K562 (cell line): ENCODE results near the gene CMPK1. TPM values are rescaled to one million over a fixed set of nuclear protein-coding genes. Genes with fewer than 3 reads are reported as not detected.

Source experiments
- ATAC-seq: fragments of 200-7000 bp; cut with Tn5 transposase; 3 replicates; pipeline ENCODE4 v1.9.1; 2020; ENCODE audit warnings: moderate library complexity
- BruUV-seq: library from RNA; stranded (reverse); fragments of 400-500 nt; replicated peaks from 2 replicates; lab custom pipeline; 2021; lab: Mats Ljungman, UMichigan
- CTCF ChIA-PET: fragments of 300-600 bp; formaldehyde crosslinking; extraction: SDS; loops from one replicate; lab custom pipeline; 2021; ENCODE audit warnings: low intra/inter-chr PET ratio; lab: Yijun Ruan, JAX
- POLR2A ChIA-PET: fragments of 300-600, 350-650 bp; sonication (Branson Sonifier 250); formaldehyde crosslinking; extraction: SDS; loops from one replicate; lab custom pipeline; 2021; ENCODE audit warnings: antibody characterized with exemption, inconsistent platforms; lab: Yijun Ruan, JAX
- DNase-seq, 4 experiments: peaks; one replicate each; pipeline versions ENCODE4 v3.0.0 to v3.0.0-alpha.2; 2011 to 2018; ENCODE audit warnings: low spot score in 3 of 4, mixed read lengths in 3 of 4; ENCODE audit errors: extremely low read depth in 1 of 4
- FAIRE-seq: peaks from 2 replicates; lab custom pipeline; 2011; peaks lifted over from hg19 to GRCh38; lab: Jason Lieb, UNC
- H2AFZ ChIP-seq: 2 replicates; pipeline ENCODE4 v1.6.0; 2011; ENCODE audit warnings: low read depth, low read length, control low read depth, inconsistent platforms
- H3K27ac ChIP-seq: fragments of 200-600 bp; 3 replicates; pipeline ENCODE4 v1.8.0; 2011; ENCODE audit warnings: low read depth, mild to moderate bottlenecking, control low read depth, inconsistent platforms, low read length, moderate library complexity, mixed read lengths; ENCODE audit errors: extremely low read depth
- H3K27me3 ChIP-seq, 2 experiments: fragments of 300-600 bp in 1 of 2; 2 replicates in 1 of 2; 3 replicates in 1 of 2; pipeline versions ENCODE4 v1.6.0 to v1.8.0; 2011; ENCODE audit warnings: inconsistent platforms in 2 of 2, low read length in 2 of 2, mild to moderate bottlenecking in 1 of 2, mixed read lengths in 1 of 2, moderate library complexity in 1 of 2; ENCODE audit not compliant: control insufficient read depth in 2 of 2, insufficient read depth in 2 of 2
- H3K36me3 ChIP-seq: fragments of 300-600 bp; 3 replicates; pipeline ENCODE4 v1.8.0; 2011; ENCODE audit warnings: mild to moderate bottlenecking, low read length, inconsistent platforms; ENCODE audit not compliant: control insufficient read depth, insufficient read depth
- H3K4me1 ChIP-seq, 2 experiments: fragments of 200-600 bp in 1 of 2; replicated peaks in 1 of 2; 2 replicates in 1 of 2; 3 replicates in 1 of 2; pipeline versions ENCODE4 v1.5.1 to v1.8.0; 2011; ENCODE audit warnings: inconsistent platforms in 2 of 2, low read length in 2 of 2, mild to moderate bottlenecking in 1 of 2, mixed read lengths in 1 of 2, moderate library complexity in 1 of 2; ENCODE audit not compliant: control insufficient read depth in 2 of 2, insufficient read depth in 2 of 2
- H3K4me2 ChIP-seq: 2 replicates; pipeline ENCODE4 v1.6.1; 2011; ENCODE audit warnings: low read length, control low read depth, inconsistent platforms, mixed read lengths; ENCODE audit not compliant: insufficient read depth
- H3K4me3 ChIP-seq: fragments of 200-600 bp; sonication (generic), shearing (Covaris generic); 2 replicates; pipeline ENCODE4 v1.5.1; 2016; ENCODE audit warnings: control low read depth, inconsistent platforms
- H3K79me2 ChIP-seq: fragments of 200-600 bp; 3 replicates; pipeline ENCODE4 v1.8.0; 2011; ENCODE audit warnings: low read length, inconsistent platforms; ENCODE audit not compliant: control insufficient read depth, insufficient read depth
- H3K9ac ChIP-seq, 2 experiments: 2 replicates each; pipeline versions ENCODE4 v1.6.0 to v1.6.1; 2011; ENCODE audit warnings: low read depth in 2 of 2, low read length in 2 of 2, control low read depth in 1 of 2, inconsistent platforms in 1 of 2, mild to moderate bottlenecking in 1 of 2, mixed read lengths in 1 of 2; ENCODE audit not compliant: insufficient read depth in 1 of 2
- H3K9me1 ChIP-seq: one replicate; pipeline ENCODE4 v1.6.0; 2011; ENCODE audit warnings: inconsistent platforms, mild to moderate bottlenecking, low read length, moderate library complexity; ENCODE audit not compliant: control insufficient read depth, insufficient read depth
- H3K9me3 ChIP-seq: replicated peaks from 2 replicates; pipeline ENCODE4 v1.5.1; 2011; ENCODE audit warnings: low read depth, low read length, inconsistent platforms; ENCODE audit not compliant: control insufficient read depth, insufficient read depth
- H4K20me1 ChIP-seq: replicated peaks from 2 replicates; pipeline ENCODE4 v1.6.1; 2011; ENCODE audit warnings: low read length, inconsistent platforms, mixed read lengths; ENCODE audit not compliant: control insufficient read depth, insufficient read depth
- DDX20 ChIP-seq: fragments of 450-650 bp; IDR thresholded peaks from 2 replicates; pipeline ENCODE4 v1.6.1; 2016; ENCODE audit warnings: missing genetic modification characterization, low read depth, mild to moderate bottlenecking, missing compliant biosample characterization, moderate library complexity
- DLX4 ChIP-seq: fragments of 250-450 bp; sonication (Bioruptor Pico); IDR thresholded peaks from 2 replicates; pipeline ENCODE4 v1.6.1; 2021; ENCODE audit warnings: mild to moderate bottlenecking
- DNMT1 ChIP-seq: fragments of 450-650 bp; IDR thresholded peaks from 2 replicates; pipeline ENCODE4 v1.6.1; 2016; ENCODE audit warnings: antibody characterized with exemption, mild to moderate bottlenecking
- MTA2 ChIP-seq: fragments of 450-650 bp; IDR thresholded peaks from 2 replicates; pipeline ENCODE4 v1.6.1; 2016; ENCODE audit warnings: low read depth
- PHTF2 ChIP-seq: fragments of 250-450 bp; sonication (Bioruptor Pico); IDR thresholded peaks from 2 replicates; pipeline ENCODE4 v1.5.0; 2021; ENCODE audit warnings: mild to moderate bottlenecking
- SIN3A ChIP-seq, 2 experiments: fragments of 150-350 bp in 1 of 2; IDR thresholded peaks; 2 replicates each; pipeline ENCODE4 v1.6.1; 2011 to 2016; ENCODE audit warnings: borderline replicate concordance in 2 of 2, low read depth in 2 of 2, low read length in 2 of 2, mild to moderate bottlenecking in 2 of 2, moderate library complexity in 2 of 2; ENCODE audit not compliant: control insufficient read depth in 1 of 2
- SMARCA4 ChIP-seq: fragments of 450-650 bp; IDR thresholded peaks from 2 replicates; pipeline ENCODE4 v1.6.1; 2016
- USF1 ChIP-seq: sonication (generic); formaldehyde crosslinking; IDR thresholded peaks from 2 replicates; pipeline ENCODE4 v1.9.0; 2022; ENCODE audit warnings: mild to moderate bottlenecking, missing genetic modification reagents
- ZBTB33 ChIP-seq: sonication (generic); formaldehyde crosslinking; IDR thresholded peaks from 2 replicates; pipeline ENCODE4 v1.8.1; 2023; ENCODE audit warnings: mild to moderate bottlenecking, missing genetic modification reagents
- ZNF384 ChIP-seq: IDR thresholded peaks from 2 replicates; pipeline ENCODE4 v1.6.1; 2012; ENCODE audit warnings: low read depth, low read length, improper control_type of control experiment
- WGBS: fragments of 100-300 bp; shearing (Covaris generic); methylation state at CpG from one replicate; pipeline ENCODE4 v1.1.6; 2016; ENCODE audit warnings: low coverage, mixed read lengths; ENCODE audit not compliant: insufficient coverage; ENCODE audit errors: missing lambda C conversion rate; 5-methylcytosine and 5-hydroxymethylcytosine counted together
- in situ Hi-C: fragments of 300-500 bp; cut with MboI; formaldehyde crosslinking; loops from 4 replicates; pipeline ENCODE4 v1.15.0; 2018; ENCODE audit warnings: inconsistent platforms, mixed read lengths
- intact Hi-C: fragments of 100-400 bp; cut with micrococcal nuclease; formaldehyde crosslinking; loops from 2 replicates; pipeline ENCODE4 v1.14.2; 2022
- polyA plus RNA-seq, 8 experiments: library from polyadenylated mRNA; depleted of rRNA in 4 of 8; stranded (reverse) in 5 of 8; unstranded in 3 of 8; fragments of >200 nt; fragmentation: Nextera tagmentation in 2 of 8; fragmentation: Illumina TruSeq in 1 of 8; extraction: Ambion mirVana in 2 of 8; extraction: Trizol in 1 of 8; gene quantifications; 2 replicates each; pipeline versions ENCODE4 v1.2.1 to v1.2.3, GENCODE V29; 2011 to 2014; ENCODE audit warnings: inconsistent platforms in 1 of 8, missing spikeins in 1 of 8
- total RNA-seq, 7 experiments: library from RNA; depleted of rRNA in 6 of 7; stranded (reverse); fragments of >200 nt in 6 of 7; fragmentation: Illumina TruSeq in 2 of 7; extraction: Trizol in 2 of 7; gene quantifications; 2 replicates each; pipeline versions ENCODE4 v1.2.1 to v1.2.3, GENCODE V29; 2011 to 2021; ENCODE audit warnings: low replicate concordance in 1 of 7
- TF ChIP-seq, protein P1 (sequence below): fragments of 250-450 bp; sonication (Bioruptor Pico); IDR thresholded peaks from 2 replicates; pipeline ENCODE4 v1.8.0; 2021; ENCODE audit warnings: mild to moderate bottlenecking, moderate library complexity
- TF ChIP-seq, protein P2 (sequence below): fragments of 250-450 bp; sonication (Bioruptor Pico); IDR thresholded peaks from 2 replicates; pipeline ENCODE4 v1.9.0; 2021; ENCODE audit warnings: mild to moderate bottlenecking, inconsistent platforms

CMPK1 gene
- total and polyA plus RNA-seq, 9 of the 15 experiments (the other 6 are each of a cell fraction or from before 2014, with no cell fraction given), result 54.5 to 197 (median 116) TPM

DNA sequence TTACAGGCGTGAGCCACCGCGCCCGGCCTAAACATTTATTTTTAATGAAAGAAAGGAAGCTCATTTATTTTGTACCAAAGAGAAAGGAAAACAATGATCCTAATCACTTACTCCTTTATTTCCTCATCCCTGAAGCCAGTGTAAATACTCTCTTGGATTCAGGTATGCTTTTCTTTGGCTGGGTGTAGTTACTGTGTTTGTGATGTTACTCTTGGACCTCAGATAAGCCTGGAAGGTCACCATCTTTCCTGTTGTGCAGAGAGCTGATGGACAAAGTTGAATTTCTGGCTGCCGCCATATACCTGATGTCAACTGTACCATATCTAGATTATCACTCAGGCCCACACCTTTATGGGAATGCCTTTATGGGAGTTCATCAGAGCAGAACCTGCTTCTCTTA is 47.1 kb downstream of the CMPK1 start (continued):
- TF ChIP-seq, protein P1, sequence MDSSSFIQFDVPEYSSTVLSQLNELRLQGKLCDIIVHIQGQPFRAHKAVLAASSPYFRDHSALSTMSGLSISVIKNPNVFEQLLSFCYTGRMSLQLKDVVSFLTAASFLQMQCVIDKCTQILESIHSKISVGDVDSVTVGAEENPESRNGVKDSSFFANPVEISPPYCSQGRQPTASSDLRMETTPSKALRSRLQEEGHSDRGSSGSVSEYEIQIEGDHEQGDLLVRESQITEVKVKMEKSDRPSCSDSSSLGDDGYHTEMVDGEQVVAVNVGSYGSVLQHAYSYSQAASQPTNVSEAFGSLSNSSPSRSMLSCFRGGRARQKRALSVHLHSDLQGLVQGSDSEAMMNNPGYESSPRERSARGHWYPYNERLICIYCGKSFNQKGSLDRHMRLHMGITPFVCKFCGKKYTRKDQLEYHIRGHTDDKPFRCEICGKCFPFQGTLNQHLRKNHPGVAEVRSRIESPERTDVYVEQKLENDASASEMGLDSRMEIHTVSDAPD, result no peak

- H3K36me3 ChIP-seq, result peaks cover 48% of the 10 kb centered on the region
- no peak overlapping the region for H2AFZ ChIP-seq
- H3K9me3 ChIP-seq, result no peaks in the 10 kb centered on the region
- BruUV-seq, result no TSS peak
- DNase-seq (peak in 2 of 4 experiments; percentile 54 to 56), ATAC-seq (peak; percentile 78), FAIRE-seq (peak; percentile 44)
- no peak overlapping the region for H3K4me2 ChIP-seq
- H3K4me1 ChIP-seq, result peaks cover 0 to 33% of the 10 kb centered on the region in 2 experiments; a peak in 4 of 5 replicates
- H3K9ac ChIP-seq, result no peak overlapping the region
- H4K20me1 ChIP-seq, result no peaks in the 10 kb centered on the region
- H3K4me3 ChIP-seq, result no peak overlapping the region
- no peaks in the 10 kb centered on the region; the same call in 2 of the 3 replicates for H3K79me2 ChIP-seq
- POLR2A ChIA-PET, result interaction anchor here (0.8 to 1.0 kb wide), 2 partner anchors 15 to 49 kb away, joined by 3 to 4 read pairs; partner anchors contain the start of gene CMPK1
- 39% methylated on average over 3 of the region's 3 CpGs for WGBS
- intact Hi-C loops, result no loop called here
- no peaks in the 10 kb centered on the region for H3K27me3 ChIP-seq
- in situ Hi-C loops, result no loop called here
- no peaks in the 10 kb centered on the region for H3K9me1 ChIP-seq
- H3K27ac ChIP-seq, result peak overlapping the region; percentile 5; the same call in 1 of the 3 replicates
- CTCF ChIA-PET, result no interaction called here
- TF ChIP-seq ZBTB33 (CRISPR knock-in tag) (no peak), USF1 (no peak), DLX4 (CRISPR knock-in tag) (no peak), SMARCA4 (peak; percentile 89), MTA2 (peak; percentile 63; the same call in 1 of the 2 replicates), PHTF2 (CRISPR knock-in tag) (no peak), ZNF384 (0 out of 2 replicates have a peak, but pooled peaks have one; percentile 3), SIN3A (IDR thresholded peaks at IDR 0.05; ENCODE audit: borderline replicate concordance in 2 of 2, control insufficient read depth in 1 of 2, low read depth in 2 of 2, low read length in 2 of 2) (no peak), DNMT1 (no peak), DDX20 (tag) (no peak)
- TF ChIP-seq, protein P2, sequence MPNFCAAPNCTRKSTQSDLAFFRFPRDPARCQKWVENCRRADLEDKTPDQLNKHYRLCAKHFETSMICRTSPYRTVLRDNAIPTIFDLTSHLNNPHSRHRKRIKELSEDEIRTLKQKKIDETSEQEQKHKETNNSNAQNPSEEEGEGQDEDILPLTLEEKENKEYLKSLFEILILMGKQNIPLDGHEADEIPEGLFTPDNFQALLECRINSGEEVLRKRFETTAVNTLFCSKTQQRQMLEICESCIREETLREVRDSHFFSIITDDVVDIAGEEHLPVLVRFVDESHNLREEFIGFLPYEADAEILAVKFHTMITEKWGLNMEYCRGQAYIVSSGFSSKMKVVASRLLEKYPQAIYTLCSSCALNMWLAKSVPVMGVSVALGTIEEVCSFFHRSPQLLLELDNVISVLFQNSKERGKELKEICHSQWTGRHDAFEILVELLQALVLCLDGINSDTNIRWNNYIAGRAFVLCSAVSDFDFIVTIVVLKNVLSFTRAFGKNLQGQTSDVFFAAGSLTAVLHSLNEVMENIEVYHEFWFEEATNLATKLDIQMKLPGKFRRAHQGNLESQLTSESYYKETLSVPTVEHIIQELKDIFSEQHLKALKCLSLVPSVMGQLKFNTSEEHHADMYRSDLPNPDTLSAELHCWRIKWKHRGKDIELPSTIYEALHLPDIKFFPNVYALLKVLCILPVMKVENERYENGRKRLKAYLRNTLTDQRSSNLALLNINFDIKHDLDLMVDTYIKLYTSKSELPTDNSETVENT (CRISPR knock-in tag), result no peak
Measured at GRCh38 chr1:47382399-47382983, 48.9 kb downstream of the CMPK1 start.
